Renal cortex interstitium (tissue), 11 donors: ENCODE results near the gene VILL. TPM values are rescaled to one million over a fixed set of nuclear protein-coding genes. Genes with fewer than 3 reads are reported as not detected.
"Not testable (repeated sequence)": the region's sequence is repeated elsewhere in the genome, so short reads cannot be mapped to it uniquely, and the experiment has no call there.

Source experiments
- DNase-seq, 11 donors: peaks; one replicate each; pipeline ENCODE4 v3.0.0-alpha.2; 2013; ENCODE audit warnings: low read depth in 9 of 11, low spot score in 4 of 11; ENCODE audit errors: extremely low read depth in 1 of 11
- polyA plus RNA-seq, 3 donors: library from polyadenylated mRNA; unstranded; fragments of 120-200 nt; gene quantifications; one replicate each; pipeline ENCODE4 v1.2.1, GENCODE V29; 2013; ENCODE audit not compliant: insufficient read length in 3 of 3

VILL gene
- polyA plus RNA-seq, 3 donors, result 9.3 to 13.9 (median 12.2) TPM

- no peak for DNase-seq
Observed at GRCh38 chr3:38040401-38040800, 49.8 kb downstream of the VILL start.

GRCh38 chr3:38043486-38043885, 52.9 kb downstream of the VILL start:
- no peak for DNase-seq

GRCh38 chr3:38046027-38046426, 55.4 kb downstream of the VILL start:
- no peak for DNase-seq

GRCh38 chr3:38046821-38047220, 56.2 kb downstream of the VILL start:
- DNase-seq, result no peak

GRCh38 chr3:38047896-38048295, 57.3 kb downstream of the VILL start:
- DNase-seq, result no peak

GRCh38 chr3:38049358-38050126, 59.0 kb downstream of the VILL start:
- DNase-seq, result no peak

GRCh38 chr3:38051131-38051530, 60.5 kb downstream of the VILL start:
- DNase-seq, result no peak

- not testable (repeated sequence) for DNase-seq
Observed at GRCh38 chr3:38053286-38053685, 62.7 kb downstream of the VILL start.

GRCh38 chr3:38053813-38054498, 63.4 kb downstream of the VILL start:
- not testable (repeated sequence) for DNase-seq

GRCh38 chr3:38054499-38055001, 64.0 kb downstream of the VILL start:
- no peak for DNase-seq

Other genes starting within 250 kb of the VILL start
- gene CTDSPL, start 128.9 kb upstream of the VILL start, polyA plus RNA-seq, result 100 to 1,000 TPM in 2 of 3 donors, 10 to 100 TPM in 1; 94.0 to 114 (median 104) TPM
- 10 to 100 TPM; 21.6 to 23.2 (median 21.9) TPM for gene PLCD1, start 38.9 kb downstream of the VILL start, polyA plus RNA-seq
- 1 to 10 TPM in 1 of 3 donors, under 1 TPM in 2; 0.48 to 1.5 (median 0.82) TPM for gene DLEC1, start 48.4 kb downstream of the VILL start, polyA plus RNA-seq
- gene ACAA1, start 146.3 kb downstream of the VILL start, polyA plus RNA-seq, result 100 to 1,000 TPM; 131 to 150 (median 139) TPM
- 10 to 100 TPM; 22.6 to 27.4 (median 25.0) TPM for gene MYD88, start 147.9 kb downstream of the VILL start, polyA plus RNA-seq
- 10 to 100 TPM; 46.8 to 55.6 (median 50.2) TPM for gene OXSR1, start 174.8 kb downstream of the VILL start, polyA plus RNA-seq